ENCODE results near the gene CD82.

GRCh38 chr11:44526438-44526837, 39.0 kb upstream of the CD82 start:
- TF ChIP-seq CTCF (IDR thresholded peaks at IDR 0.05; ENCODE audit: insufficient read depth, low read length, poor library complexity, severe bottlenecking), result no peak
- no peak for TF ChIP-seq EZH2phosphoT487 (conservative IDR thresholded peaks at IDR 0.05; ENCODE audit: low read length)

All from SU-DHL-6 (cell line).